Loucy (cell line): Measurements from ENCODE around the gene ALDH1L1.

Experiments
- H2AFZ ChIP-seq: fragments of 200-600 bp; sonication (generic); 2 replicates; pipeline ENCODE4 v1.6.0; 2016; ENCODE audit warnings: antibody characterized with exemption, mild to moderate bottlenecking, low read length, moderate library complexity
- H3F3A ChIP-seq: fragments of 200-600 bp; 2 replicates; pipeline ENCODE4 v1.6.0; 2016; ENCODE audit warnings: antibody characterized with exemption, low read depth, mild to moderate bottlenecking
- H3K27me3 ChIP-seq: fragments of 200-600 bp; sonication (generic); 2 replicates; pipeline ENCODE4 v1.6.1; 2014; ENCODE audit warnings: low read length, mild to moderate bottlenecking; ENCODE audit not compliant: insufficient read depth, poor library complexity, severe bottlenecking
- H3K36me3 ChIP-seq: fragments of 200-600 bp; sonication (generic); 2 replicates; pipeline ENCODE4 v1.6.1; 2016; ENCODE audit warnings: low read length; ENCODE audit not compliant: insufficient read depth
- H3K4me1 ChIP-seq: fragments of 200-600 bp; sonication (generic); 2 replicates; pipeline ENCODE4 v1.5.1; 2014; ENCODE audit warnings: low read length, mild to moderate bottlenecking; ENCODE audit not compliant: insufficient read depth, poor library complexity, severe bottlenecking
- H3K4me2 ChIP-seq: fragments of 200-600 bp; sonication (generic); 2 replicates; pipeline ENCODE4 v1.6.0; 2014; ENCODE audit warnings: antibody characterized with exemption, low read length, low read depth, mild to moderate bottlenecking; ENCODE audit not compliant: poor library complexity, severe bottlenecking
- H3K4me3 ChIP-seq: fragments of 200-600 bp; sonication (generic); 2 replicates; pipeline ENCODE4 v1.5.1; 2014; ENCODE audit warnings: low read length, mild to moderate bottlenecking, mixed read lengths; ENCODE audit not compliant: poor library complexity, severe bottlenecking
- H3K79me2 ChIP-seq: fragments of 200-600 bp; sonication (generic); 2 replicates; pipeline ENCODE4 v1.6.1; 2014; ENCODE audit warnings: low read length; ENCODE audit not compliant: insufficient read depth
- H3K9ac ChIP-seq: fragments of 200-600 bp; sonication (generic); 2 replicates; pipeline ENCODE4 v1.6.0; 2014; ENCODE audit warnings: mild to moderate bottlenecking, low read depth, low read length, moderate library complexity; ENCODE audit not compliant: poor library complexity, severe bottlenecking
- H3K9me2 ChIP-seq: fragments of 200-600 bp; sonication (generic); replicated peaks from 2 replicates; pipeline ENCODE4 v1.6.1; 2016; ENCODE audit warnings: low read depth, low read length, mixed read lengths
- H3K9me3 ChIP-seq: fragments of 200-600 bp; sonication (generic); 2 replicates; pipeline ENCODE4 v1.6.1; 2014; ENCODE audit warnings: mild to moderate bottlenecking, antibody characterized with exemption, low read length, low read depth; ENCODE audit not compliant: insufficient read depth
- H4K20me1 ChIP-seq: fragments of 200-600 bp; sonication (generic); 2 replicates; pipeline ENCODE4 v1.6.0; 2014; ENCODE audit warnings: antibody characterized with exemption, low read length, mild to moderate bottlenecking; ENCODE audit not compliant: insufficient read depth, poor library complexity, severe bottlenecking
- EZH2phosphoT487 ChIP-seq: fragments of 200-600 bp; IDR thresholded peaks from 2 replicates; pipeline ENCODE4 v1.6.1; 2018; ENCODE audit warnings: antibody characterized with exemption, mild to moderate bottlenecking, moderate library complexity, borderline replicate concordance
- TF ChIP-seq, protein P1 (sequence below): fragments of 200-600 bp; sonication (generic); conservative IDR thresholded peaks from 2 replicates; pipeline ENCODE4 v1.5.1; 2014; ENCODE audit warnings: mild to moderate bottlenecking, antibody characterized with exemption, low read length

ALDH1L1 gene

DNA sequence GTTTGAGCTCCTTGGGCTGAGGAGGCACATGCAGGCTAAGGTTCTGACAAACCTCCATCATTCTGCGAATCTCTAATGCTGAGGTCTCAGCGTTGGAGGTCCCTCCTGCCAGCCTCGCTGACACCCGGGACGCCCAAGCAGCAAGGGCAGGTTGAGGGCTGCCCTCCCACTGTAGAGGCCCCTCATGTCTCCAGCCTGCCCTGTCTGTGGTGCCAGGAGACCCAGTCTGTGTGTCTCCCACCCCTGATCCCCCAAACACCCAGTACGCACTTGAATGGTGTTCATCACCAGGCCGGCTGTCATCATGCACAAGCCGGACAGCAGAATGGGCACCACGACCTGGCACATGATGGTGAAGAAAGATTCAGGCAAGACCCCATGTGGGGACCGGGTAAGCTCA is 124.3 kb downstream of the ALDH1L1 start:
- H3K4me1 ChIP-seq: peaks cover 13% of the 10 kb centered on the region
- no peak for TF ChIP-seq EZH2phosphoT487
- TF ChIP-seq, protein P1, sequence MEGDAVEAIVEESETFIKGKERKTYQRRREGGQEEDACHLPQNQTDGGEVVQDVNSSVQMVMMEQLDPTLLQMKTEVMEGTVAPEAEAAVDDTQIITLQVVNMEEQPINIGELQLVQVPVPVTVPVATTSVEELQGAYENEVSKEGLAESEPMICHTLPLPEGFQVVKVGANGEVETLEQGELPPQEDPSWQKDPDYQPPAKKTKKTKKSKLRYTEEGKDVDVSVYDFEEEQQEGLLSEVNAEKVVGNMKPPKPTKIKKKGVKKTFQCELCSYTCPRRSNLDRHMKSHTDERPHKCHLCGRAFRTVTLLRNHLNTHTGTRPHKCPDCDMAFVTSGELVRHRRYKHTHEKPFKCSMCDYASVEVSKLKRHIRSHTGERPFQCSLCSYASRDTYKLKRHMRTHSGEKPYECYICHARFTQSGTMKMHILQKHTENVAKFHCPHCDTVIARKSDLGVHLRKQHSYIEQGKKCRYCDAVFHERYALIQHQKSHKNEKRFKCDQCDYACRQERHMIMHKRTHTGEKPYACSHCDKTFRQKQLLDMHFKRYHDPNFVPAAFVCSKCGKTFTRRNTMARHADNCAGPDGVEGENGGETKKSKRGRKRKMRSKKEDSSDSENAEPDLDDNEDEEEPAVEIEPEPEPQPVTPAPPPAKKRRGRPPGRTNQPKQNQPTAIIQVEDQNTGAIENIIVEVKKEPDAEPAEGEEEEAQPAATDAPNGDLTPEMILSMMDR: no peak
- no peaks in the 10 kb centered on the region for H3K9me2 ChIP-seq
- no peak overlapping the region for H3K9ac ChIP-seq
- no peaks in the 10 kb centered on the region for H4K20me1 ChIP-seq
- no peak overlapping the region for H2AFZ ChIP-seq
- no peaks in the 10 kb centered on the region for H3F3A ChIP-seq
- no peaks in the 10 kb centered on the region for H3K27me3 ChIP-seq
- H3K4me2 ChIP-seq: no peak overlapping the region
- no peaks in the 10 kb centered on the region for H3K9me3 ChIP-seq
- H3K36me3 ChIP-seq: no peaks in the 10 kb centered on the region
- H3K79me2 ChIP-seq: no peaks in the 10 kb centered on the region
- no peak overlapping the region for H3K4me3 ChIP-seq

DNA sequence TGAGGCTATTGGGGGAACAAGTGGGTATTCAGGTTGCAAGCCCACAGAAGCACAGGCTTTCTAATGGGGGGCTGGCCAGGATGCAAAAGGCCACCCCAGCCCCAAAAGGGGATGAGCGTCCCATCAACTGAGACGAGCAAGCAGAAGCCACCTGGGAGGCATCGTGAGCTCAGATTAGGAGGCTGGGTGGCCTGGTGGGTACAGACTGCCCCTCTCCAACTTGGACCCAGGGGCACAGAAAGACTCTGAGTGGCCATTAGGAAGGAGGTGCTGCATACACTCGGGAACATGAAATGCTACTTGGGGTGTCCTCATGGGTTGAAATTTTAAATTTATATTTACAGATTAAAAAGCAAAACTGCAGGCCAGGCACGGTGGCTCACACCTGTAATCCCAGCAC is 125.5 kb downstream of the ALDH1L1 start:
- no peak for TF ChIP-seq EZH2phosphoT487
- TF ChIP-seq, protein P1: no peak
- H3K4me3 ChIP-seq: no peak overlapping the region
- no peaks in the 10 kb centered on the region for H3K9me3 ChIP-seq
- no peak overlapping the region for H3K9ac ChIP-seq
- peaks cover 16% of the 10 kb centered on the region for H3K4me1 ChIP-seq
- no peaks in the 10 kb centered on the region for H3K9me2 ChIP-seq
- H3K79me2 ChIP-seq: no peaks in the 10 kb centered on the region
- H3K4me2 ChIP-seq: no peak overlapping the region
- no peaks in the 10 kb centered on the region for H3K36me3 ChIP-seq
- H3K27me3 ChIP-seq: no peaks in the 10 kb centered on the region
- no peak overlapping the region for H2AFZ ChIP-seq
- H3F3A ChIP-seq: no peaks in the 10 kb centered on the region
- H4K20me1 ChIP-seq: no peaks in the 10 kb centered on the region

DNA sequence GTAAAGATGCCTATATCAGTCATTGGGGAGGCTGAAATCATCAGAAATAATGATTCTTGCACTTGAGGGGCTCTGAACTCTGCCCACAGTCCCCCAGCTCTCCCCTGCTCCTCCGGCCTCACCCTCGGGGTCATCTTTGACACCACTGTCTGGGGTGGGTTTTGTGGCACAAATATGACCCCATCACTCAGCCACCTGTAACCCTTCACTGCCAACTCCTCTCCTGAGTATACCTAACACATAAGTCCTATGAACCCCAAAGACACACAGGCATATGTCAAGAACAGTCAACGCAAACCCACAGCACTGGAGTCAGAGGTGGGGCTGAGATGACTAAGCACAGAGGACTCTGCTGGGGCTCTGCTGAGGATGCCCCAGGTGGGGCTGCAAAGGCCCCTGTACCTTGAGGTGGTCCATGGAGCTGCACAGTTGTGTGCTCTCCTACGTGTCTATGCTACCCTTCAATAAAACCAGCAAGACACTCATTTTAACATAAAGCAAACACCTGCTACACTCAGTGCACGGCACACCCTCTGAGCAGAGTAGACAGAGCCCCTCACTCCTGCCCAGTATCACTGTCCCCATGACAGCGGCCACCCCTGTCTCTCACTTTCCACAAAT is 126.3 kb downstream of the ALDH1L1 start:
- no peaks in the 10 kb centered on the region for H3K79me2 ChIP-seq
- H3K4me2 ChIP-seq: no peak overlapping the region
- no peak overlapping the region for H2AFZ ChIP-seq
- no peak overlapping the region for H3K4me3 ChIP-seq
- no peaks in the 10 kb centered on the region for H3K27me3 ChIP-seq
- 0 out of 2 replicates have a peak, but pooled peaks cover 3% of the 10 kb centered on the region for H3K36me3 ChIP-seq
- no peaks in the 10 kb centered on the region for H3K9me2 ChIP-seq
- no peak overlapping the region for H3K9ac ChIP-seq
- TF ChIP-seq, protein P1: no peak
- TF ChIP-seq EZH2phosphoT487: no peak
- H3K4me1 ChIP-seq: peaks cover 22% of the 10 kb centered on the region
- no peaks in the 10 kb centered on the region for H3K9me3 ChIP-seq
- H3F3A ChIP-seq: no peaks in the 10 kb centered on the region
- no peaks in the 10 kb centered on the region for H4K20me1 ChIP-seq
